ENCODE data around the gene OPCML. TPM values are rescaled to one million over a fixed set of nuclear protein-coding genes. Genes with fewer than 3 reads are reported as not detected.

Gene OPCML
- total and polyA plus RNA-seq, 2 experiments from 2014 or later = 1.2 to 4.4 TPM

GRCh38 chr11:132771746-132772145 is 760.6 kb downstream of the OPCML start:
- H3K27me3 Mint-ChIP-seq (ENCODE audit: insufficient read depth, low read depth, poor library complexity) = peaks cover 11% of the 10 kb centered on the region

More at GRCh38 chr11:132771746-132772145, 760.6 kb downstream of the OPCML start:
- Histone ChIP-seq H3K27me3 (ENCODE audit: insufficient read depth) (no peaks in the 10 kb centered on the region), H3F3A (replicated peaks; ENCODE audit: low read depth) (0 out of 2 replicates have a peak, but pooled peaks cover 6% of the 10 kb centered on the region), H4K20me1 (replicated peaks; ENCODE audit: insufficient read depth) (no peaks in the 10 kb centered on the region), H3K36me3 (ENCODE audit: insufficient read depth) (no peaks in the 10 kb centered on the region), H3K27ac (ENCODE audit: low read depth) (no peak overlapping the region), H2AFZ (no peak overlapping the region), H3K4me1 (ENCODE audit: insufficient read depth) (peaks cover 23% of the 10 kb centered on the region), H3K4me3 (no peak overlapping the region), H3K9me2 (ENCODE audit: insufficient read depth) (no peaks in the 10 kb centered on the region), H3K4me2 (0 out of 2 replicates have a peak overlapping the region, but pooled peaks have one; percentile 4), H3K79me2 (replicated peaks; ENCODE audit: insufficient read depth) (no peaks in the 10 kb centered on the region)
- DNase-seq (ENCODE audit: low spot score) = no peak
- no peak overlapping the region for H3K4me3 Mint-ChIP-seq
- TF ChIP-seq CTCF (conservative IDR thresholded peaks at IDR 0.05; ENCODE audit: low read depth in 2 of 2) = no peak
- no peak for TF ChIP-seq ZNF331 (CRISPR knock-in tag; IDR thresholded peaks at IDR 0.05; ENCODE audit: low read depth)
- no peak for TF ChIP-seq ZNF114 (CRISPR knock-in tag; IDR thresholded peaks at IDR 0.05)
- no peak for TF ChIP-seq POLR2AphosphoS5 (IDR thresholded peaks at IDR 0.05; ENCODE audit: low read depth)
- TF ChIP-seq, protein P1, sequence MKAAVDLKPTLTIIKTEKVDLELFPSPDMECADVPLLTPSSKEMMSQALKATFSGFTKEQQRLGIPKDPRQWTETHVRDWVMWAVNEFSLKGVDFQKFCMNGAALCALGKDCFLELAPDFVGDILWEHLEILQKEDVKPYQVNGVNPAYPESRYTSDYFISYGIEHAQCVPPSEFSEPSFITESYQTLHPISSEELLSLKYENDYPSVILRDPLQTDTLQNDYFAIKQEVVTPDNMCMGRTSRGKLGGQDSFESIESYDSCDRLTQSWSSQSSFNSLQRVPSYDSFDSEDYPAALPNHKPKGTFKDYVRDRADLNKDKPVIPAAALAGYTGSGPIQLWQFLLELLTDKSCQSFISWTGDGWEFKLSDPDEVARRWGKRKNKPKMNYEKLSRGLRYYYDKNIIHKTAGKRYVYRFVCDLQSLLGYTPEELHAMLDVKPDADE (IDR thresholded peaks at IDR 0.05) = no peak
- no peak for TF ChIP-seq EZH2 (IDR thresholded peaks at IDR 0.05; ENCODE audit: low read depth, unreplicated experiment)
- TF ChIP-seq REST (IDR thresholded peaks at IDR 0.05; ENCODE audit: unreplicated experiment) = no peak
- TF ChIP-seq CREB1 (CRISPR knock-in tag; IDR thresholded peaks at IDR 0.05; ENCODE audit: low read depth) = no peak
- TF ChIP-seq JUNB (IDR thresholded peaks at IDR 0.05; ENCODE audit: unreplicated experiment) = no peak
- TF ChIP-seq EZH2phosphoT487 (IDR thresholded peaks at IDR 0.05; ENCODE audit: unreplicated experiment) = no peak
- no peak for TF ChIP-seq STAT1 (IDR thresholded peaks at IDR 0.05; ENCODE audit: unreplicated experiment)
- no peak for TF ChIP-seq NANOG (IDR thresholded peaks at IDR 0.05; ENCODE audit: borderline replicate concordance)
- no peak for TF ChIP-seq ZNF462 (CRISPR knock-in tag; IDR thresholded peaks at IDR 0.05)
- H3K9me3 Mint-ChIP-seq = no peaks in the 10 kb centered on the region
- ATAC-seq = no peak
- H3K36me3 Mint-ChIP-seq (ENCODE audit: low read depth) = no peaks in the 10 kb centered on the region
- peaks cover 42% of the 10 kb centered on the region for H3K4me1 Mint-ChIP-seq
- H3K27ac Mint-ChIP-seq = no peak overlapping the region

Measured in GM23338 (cell line).